Mesenteric fat pad (tissue), 1 donor: ENCODE data around the gene RGS9. TPM values are rescaled to one million over a fixed set of nuclear protein-coding genes. Genes with fewer than 3 reads are reported as not detected.

ENCODE experiments used
- DNase-seq: peaks from one replicate; pipeline ENCODE4 v3.0.0-alpha.2; 2020; ENCODE audit warnings: low spot score
- total RNA-seq: library from RNA; stranded (reverse); fragmentation: NEBNext Ultra II Directional; extraction: Animal tissue kit (Norgen Biotek cat#: 25700); gene quantifications from one replicate; pipeline ENCODE4 v1.2.1, GENCODE V29; 2021
- donor health status: DM: yes; HTN: yes; CAD: no.

Gene RGS9
- total RNA-seq, 1 donor from 2014 or later = 3.2 TPM

GRCh38 chr17:65249774-65250173, 112.6 kb downstream of the RGS9 start:
- no peak for DNase-seq

- DNase-seq = no peak
These were observed 117.0 kb downstream of the RGS9 start for GRCh38 chr17:65254166-65254565.

GRCh38 chr17:65259281-65259680, 122.1 kb downstream of the RGS9 start:
- no peak for DNase-seq

- DNase-seq = no peak
These were observed 122.7 kb downstream of the RGS9 start for GRCh38 chr17:65259696-65260485.

- no peak for DNase-seq
These were observed 123.5 kb downstream of the RGS9 start for GRCh38 chr17:65260626-65261025.

GRCh38 chr17:65261152-65261551, 124.0 kb downstream of the RGS9 start:
- no peak for DNase-seq

GRCh38 chr17:65261682-65262636, 124.8 kb downstream of the RGS9 start:
- no peak for DNase-seq

- DNase-seq = no peak
These were observed 128.1 kb downstream of the RGS9 start for GRCh38 chr17:65265276-65265675.

GRCh38 chr17:65268832-65269231, 131.7 kb downstream of the RGS9 start:
- no peak for DNase-seq

- no peak for DNase-seq
These were observed 133.5 kb downstream of the RGS9 start for GRCh38 chr17:65270499-65271253.

GRCh38 chr17:65271296-65271695, 134.1 kb downstream of the RGS9 start:
- DNase-seq = no peak

Other genes starting within 250 kb of the RGS9 start
- 13.4 TPM for gene LRRC37A3, start 217.9 kb upstream of the RGS9 start, total RNA-seq
- gene GNA13, start 80.6 kb upstream of the RGS9 start, total RNA-seq = 50.9 TPM